CD4-positive, alpha-beta T cell treated with Interleukin-2 at 100 ng/mL for 4 hours (primary cell): ENCODE data around the gene PKD2L1.
A peak's percentile ranks its signal among the peaks of the same experiment; 100 is the strongest.

Source experiments
- DNase-seq: peaks from one replicate; pipeline ENCODE4 v3.0.0-alpha.2; 2020; ENCODE audit warnings: low spot score

The PKD2L1 gene

DNA sequence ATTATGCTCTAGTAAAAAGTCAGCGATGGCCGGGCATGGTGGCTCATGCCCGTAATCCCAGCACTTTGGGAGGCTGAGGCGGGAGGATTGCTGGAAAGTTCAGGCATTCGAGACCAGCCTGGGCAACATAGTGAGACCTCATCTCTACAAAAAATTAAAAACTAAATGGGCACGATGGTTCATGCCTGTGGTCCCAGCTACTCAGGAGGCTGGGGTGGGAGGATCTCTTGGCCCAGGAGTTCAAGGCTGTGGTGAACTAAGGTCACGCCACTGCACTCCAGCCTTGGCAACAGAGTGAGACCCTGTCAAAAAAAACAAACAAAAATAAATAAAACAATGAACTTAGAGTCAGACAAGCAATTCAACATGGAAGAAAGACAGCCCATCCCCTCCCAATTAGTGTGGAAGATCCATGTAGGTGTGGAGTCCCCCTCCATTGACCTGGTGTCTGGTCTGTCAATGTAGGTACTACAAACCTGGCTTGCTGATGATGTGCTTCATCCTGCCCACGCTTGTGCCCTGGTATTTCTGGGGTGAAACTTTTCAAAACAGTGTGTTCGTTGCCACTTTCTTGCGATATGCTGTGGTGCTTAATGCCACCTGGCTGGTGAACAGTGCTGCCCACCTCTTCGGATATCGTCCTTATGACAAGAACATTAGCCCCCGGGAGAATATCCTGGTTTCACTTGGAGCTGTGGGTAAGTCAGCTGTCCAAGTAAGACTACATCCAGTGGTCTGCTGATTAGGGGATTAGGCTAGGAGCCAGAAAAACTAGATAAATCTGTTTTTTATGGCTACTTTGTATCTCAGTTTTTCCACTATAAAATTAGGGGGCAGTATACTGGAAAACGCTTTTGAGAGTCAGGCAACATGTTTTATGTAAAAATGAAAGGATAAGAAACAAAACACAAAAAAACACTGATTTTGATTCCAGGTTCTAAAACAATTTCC, 26.3 kb upstream of the PKD2L1 start:
- no peak for DNase-seq

DNA sequence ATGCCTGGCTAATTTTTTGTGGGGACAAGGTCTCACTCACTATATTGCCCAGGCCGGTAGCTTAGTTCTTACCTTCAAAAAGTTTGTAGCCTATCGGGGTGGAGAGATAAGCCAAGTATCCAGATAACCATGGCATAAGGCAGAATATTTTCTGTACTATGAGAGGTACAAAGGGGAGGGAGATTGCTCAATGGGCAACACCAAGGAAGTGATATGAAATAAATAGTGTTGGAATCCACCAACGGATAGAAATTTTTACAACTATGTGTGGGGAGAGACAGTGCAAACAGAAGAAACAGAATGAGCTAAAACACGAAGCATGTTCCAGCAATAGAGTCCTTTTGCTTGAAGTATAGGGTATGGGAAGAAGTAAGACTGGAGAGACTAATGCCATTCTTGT, 25.1 kb upstream of the PKD2L1 start:
- DNase-seq: no peak

DNA sequence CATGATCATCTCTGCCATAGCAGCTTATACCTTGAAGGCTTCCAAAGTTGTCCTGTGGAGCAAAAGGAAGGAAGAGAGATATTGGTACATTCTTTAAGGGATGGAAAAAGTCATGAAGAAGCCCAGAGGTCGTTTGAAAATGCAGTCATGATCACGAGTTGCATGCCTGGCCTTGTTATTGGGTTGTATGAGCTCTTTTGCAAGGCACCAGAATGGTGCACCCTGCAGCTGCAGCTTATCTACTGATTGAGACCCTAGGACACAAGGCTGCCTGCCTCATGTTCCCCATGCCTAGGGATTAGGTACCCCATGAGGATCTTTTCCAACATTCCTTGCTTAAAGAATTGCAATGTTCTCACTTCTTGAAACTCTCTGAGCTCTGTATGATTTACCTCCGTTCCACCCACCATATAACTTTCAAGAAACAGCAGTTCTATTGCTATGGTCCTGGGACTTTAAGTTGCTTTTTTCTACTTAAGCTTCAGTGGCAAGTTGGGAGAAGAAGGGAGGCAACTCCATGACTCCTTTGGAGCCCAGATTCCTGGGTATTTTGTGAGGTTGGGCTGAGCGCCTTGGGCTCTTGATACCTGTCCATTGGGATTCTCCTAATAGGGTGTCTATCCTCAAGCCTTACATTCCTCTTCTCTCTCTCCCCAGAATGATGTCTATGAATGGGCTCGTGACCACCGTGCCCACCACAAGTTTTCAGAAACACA, 23.9 kb upstream of the PKD2L1 start:
- no peak for DNase-seq

DNA sequence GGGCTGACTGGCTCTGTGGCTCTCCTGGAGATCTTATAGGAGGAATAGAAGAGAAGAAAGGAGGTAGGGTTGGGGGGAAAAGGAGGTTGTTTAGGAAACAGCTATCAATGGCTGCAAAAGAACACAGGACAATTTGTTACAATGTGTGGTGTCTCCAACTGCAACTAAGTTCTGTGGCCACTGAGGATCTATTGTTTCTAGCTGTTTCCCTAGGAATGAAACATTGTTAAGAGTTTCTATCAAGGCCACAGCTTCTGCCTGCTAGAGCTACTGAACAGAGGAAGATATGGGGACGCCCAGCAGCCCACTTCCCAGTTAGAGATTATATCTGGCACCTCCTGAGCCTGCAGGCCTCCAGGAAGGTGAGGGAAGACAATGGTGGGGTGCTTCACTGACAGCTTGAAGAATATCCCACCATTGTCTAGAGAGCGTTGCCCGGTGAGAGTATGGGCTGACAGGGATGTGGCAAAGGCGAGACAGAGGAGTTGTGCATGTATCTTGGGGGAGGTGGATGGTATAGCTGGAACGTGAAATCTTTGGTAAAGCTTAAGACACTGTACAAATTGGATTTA, 21.0 kb upstream of the PKD2L1 start:
- DNase-seq: no peak

DNA sequence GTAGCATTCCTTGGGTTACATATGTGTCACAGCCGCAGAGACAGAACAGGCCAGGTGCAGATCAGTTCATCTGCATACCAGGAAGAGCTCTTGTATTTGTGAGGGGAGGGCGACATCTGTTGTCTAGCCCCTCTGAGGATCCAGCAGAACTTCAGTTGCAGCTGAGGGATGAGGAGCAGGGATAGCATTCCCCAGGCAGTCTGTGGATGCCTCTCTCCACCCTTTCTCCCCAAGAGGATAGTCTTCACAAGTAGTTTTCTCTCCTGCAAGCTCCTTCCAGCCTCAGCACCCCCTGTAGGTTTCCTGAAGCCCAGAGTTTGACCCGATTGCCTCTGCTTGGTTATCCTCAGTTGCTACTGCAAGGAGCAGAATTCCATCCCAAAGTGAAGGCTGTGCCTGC, 19.6 kb upstream of the PKD2L1 start:
- no peak for DNase-seq

DNA sequence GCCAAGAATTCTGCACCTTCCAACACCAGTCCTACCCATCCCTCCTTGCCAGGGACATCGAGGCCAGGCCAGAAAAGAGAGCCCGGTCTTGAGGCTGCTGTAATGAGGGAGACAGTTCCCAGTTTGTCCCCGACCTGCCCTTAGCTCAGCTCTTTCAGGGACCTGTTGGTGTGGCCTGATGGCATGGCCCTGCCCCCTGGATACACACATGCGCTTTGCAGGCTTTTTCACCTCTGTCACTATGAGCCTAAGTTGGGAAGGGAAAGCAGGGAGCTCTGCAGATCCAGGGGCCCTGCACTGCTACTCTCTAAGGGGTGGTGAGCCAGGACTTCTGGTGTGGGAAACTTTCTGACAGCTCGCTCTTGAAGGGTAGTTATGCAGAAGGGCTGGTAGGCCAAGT, 19.1 kb upstream of the PKD2L1 start:
- no peak for DNase-seq

DNA sequence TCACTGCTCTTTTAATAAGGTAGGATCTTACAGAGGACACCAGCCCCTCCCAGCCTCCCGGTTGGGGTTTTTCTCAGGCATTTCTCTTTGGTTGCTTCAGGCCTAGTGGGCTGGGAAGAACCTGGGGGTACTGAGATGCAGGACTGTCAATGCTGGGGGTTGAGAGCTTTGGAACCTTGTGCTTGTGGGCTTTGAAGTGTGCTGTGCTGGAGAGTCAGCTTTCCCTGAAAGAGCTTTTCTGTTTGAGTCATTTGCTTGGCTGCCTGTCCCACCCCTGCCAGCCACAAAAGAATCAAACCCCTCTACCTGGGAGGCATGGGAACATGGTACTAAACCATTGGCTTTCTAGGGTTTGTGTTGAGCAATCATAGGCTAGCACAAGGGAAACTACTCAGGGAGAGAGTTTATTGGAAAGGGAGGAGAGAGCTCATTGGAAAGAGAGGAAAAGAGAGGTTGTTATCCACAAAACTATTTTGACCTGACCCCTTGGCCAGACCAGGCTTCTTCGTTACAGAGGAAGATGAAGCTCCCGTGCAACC, 18.4 kb upstream of the PKD2L1 start:
- DNase-seq: no peak

DNA sequence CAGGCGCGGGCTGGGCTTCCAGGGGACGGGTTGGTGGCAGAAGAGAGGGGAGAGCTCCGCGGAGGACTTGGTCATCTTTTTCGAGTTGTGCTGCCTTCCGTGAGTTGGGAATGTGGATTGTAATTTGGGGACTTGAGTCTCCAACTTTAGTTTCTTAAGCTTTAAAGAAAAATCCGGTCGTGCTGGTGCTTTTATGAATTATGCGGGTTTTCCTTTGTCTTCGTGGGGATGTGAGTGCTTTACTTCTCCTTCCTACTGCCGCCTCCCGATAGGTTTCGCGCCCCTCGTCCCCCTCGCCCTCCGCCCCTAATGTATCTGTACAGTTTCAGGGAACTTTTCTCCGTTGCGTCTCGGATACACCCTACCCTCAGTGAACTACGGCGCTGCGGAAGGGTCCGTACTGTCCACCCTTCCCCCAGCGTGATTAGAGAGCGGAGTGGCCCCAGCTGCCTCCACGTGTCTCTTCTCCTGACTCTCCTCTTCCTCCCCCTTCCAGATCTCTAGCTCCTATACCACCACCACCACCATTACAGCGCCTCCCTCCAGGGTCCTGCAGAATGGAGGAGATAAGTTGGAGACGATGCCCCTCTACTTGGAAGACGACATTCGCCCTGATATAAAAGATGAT, 17.7 kb upstream of the PKD2L1 start:
- no peak for DNase-seq

DNA sequence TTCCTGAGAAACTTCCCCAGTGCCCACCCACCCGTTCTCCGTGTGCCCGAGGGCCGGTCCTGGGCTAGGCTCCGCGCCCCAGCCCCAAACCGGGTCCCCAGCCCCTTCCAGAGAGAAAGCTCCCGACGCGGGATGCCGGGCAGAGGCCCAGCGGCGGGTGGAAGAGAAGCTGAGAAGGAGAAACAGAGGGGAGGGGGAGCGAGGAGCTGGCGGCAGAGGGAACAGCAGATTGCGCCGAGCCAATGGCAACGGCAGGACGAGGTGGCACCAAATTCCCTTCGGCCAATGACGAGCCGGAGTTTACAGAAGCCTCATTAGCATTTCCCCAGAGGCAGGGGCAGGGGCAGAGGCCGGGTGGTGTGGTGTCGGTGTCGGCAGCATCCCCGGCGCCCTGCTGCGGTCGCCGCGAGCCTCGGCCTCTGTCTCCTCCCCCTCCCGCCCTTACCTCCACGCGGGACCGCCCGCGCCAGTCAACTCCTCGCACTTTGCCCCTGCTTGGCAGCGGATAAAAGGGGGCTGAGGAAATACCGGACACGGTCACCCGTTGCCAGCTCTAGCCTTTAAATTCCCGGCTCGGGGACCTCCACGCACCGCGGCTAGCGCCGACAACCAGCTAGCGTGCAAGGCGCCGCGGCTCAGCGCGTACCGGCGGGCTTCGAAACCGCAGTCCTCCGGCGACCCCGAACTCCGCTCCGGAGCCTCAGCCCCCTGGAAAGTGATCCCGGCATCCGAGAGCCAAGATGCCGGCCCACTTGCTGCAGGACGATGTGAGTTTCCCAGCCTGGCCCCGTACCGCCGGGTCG, 16.9 kb upstream of the PKD2L1 start, which contains the start of gene SCD:
SCD (plus strand) TSS at position 469 of the 803 bp plus-strand sequence; CDS start at position 741, 272 bp downstream.
- DNase-seq: peak; percentile 79

DNA sequence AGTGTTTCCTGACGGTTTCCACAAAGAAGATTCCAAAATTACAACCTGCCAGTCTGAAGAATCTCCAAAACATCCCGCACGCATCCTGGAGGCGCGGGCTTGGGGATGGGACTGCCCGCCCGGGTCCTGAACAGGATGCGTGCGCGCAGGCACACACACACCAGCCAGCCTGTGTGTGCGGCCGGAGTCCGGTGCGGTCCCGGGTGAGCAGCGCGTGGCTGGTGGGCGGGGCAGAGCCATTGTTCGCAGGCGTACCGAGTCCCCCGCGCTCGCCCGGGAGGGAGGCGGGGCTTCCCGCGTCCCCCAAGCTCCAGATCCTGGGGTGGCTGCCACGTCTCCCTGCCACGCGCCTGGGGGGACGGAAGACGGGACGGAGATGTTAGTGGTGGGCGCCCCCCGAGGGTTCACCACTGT, 16.3 kb upstream of the PKD2L1 start:
- DNase-seq: peak; percentile 24

DNA sequence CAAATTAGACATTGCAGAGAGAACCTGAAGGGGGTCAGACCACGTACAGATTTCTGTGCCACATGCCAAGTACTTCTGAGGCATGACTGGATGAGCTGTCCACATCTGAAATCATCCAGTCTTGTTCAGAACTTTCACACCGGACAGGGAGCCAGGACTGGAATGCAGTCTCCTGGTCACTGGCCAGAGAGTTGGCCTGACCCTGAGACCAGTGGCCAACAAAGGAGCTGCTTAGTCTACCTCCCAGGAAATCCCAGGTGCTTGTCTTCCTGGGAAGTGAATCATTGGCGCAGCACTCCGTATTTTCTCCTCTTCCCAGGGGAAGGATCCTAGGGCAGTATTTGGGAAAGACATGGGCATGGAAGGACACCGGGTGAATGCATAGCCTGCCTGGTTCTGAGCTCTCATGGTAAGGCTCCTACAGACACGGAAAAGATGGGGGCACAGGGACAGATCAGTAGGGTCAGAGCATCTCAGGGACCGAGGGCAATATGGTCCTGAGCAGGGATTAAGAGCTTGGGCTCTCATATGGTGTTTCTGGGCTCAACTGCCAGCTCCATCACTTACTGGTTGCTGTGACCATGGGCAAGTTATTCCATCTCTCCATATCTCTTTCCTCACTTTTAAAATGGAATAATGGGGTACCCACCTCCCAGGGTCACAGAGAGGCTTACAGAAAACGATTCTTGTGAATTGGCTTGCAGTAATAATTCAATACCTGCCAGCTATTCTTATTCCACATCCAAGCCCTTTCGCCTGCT, 15.7 kb upstream of the PKD2L1 start:
- DNase-seq: no peak

DNA sequence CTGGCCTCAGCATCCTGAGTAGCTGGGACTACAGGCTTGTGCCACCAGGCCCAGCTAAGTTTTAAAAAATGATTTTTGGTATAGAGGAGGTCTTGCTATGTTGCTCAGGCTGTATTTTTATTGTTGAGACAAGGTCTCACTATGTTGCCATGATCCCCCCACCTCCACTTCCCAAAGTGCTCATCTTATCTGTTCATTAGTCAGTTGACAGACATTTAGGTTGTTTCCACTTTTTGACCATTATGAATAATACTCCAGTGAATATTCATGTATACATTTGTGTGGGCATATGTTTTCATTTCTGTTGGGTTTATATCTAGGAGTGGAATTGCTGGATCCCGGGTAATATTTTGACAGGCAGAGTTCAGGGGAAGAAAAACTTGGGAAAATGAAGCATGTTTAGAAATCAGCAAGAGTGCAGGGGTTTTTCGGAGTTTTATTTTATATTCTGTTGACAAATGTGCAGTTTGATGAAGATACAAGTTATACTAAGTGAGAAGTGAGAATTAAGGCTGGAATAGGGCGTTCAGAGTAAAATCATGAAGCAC, 14.3 kb upstream of the PKD2L1 start:
- no peak for DNase-seq

DNA sequence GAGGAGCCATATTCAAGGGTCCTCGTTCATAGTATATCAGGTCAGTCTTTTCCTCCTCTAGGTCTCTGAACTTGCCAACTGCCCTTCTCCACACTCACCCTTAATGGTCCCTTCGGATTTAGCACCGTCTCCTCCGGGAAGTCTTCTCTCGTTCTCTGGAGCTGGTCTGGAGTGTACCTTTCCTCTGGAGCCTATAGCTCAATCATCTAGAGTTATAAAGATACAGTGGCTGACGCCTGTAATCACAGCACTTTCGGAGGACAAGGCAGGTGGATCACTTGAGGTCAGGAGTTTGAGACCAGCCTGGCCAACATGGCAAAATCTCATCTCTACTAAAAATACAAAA, 12.6 kb upstream of the PKD2L1 start:
- DNase-seq: no peak

DNA sequence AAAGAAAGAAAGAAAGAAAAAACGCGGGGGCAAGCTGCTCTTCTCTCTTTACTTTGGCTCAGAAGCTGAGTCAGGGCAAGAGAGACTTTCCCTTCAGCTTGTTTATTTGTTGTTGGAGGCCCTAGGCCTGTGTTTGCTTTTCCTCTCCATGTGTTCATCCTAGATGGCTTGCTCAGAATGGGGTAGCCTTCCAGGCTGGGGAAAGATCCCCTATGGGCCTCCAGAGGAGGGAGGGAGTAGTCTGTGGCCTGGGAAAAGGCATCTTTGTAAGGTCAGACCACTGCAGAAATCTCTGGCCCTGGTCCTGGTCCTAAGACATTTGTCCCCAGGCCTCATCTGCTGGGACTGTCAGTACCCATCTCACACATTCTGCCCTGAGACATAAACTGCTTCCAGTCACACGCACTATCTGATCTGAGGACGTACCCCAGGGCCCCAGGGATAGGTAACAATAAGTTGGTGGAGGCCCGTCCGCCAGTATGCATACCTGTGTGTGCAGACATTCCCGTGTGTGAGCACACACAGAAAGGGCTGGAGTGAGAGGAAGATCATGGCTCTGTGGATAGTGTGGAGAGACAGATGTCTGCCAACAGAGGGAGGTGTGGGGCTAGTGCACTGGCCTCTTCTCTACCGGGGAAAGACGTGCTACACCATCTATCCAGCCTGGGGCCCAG, 12.1 kb upstream of the PKD2L1 start:
- DNase-seq: peak; percentile 43

DNA sequence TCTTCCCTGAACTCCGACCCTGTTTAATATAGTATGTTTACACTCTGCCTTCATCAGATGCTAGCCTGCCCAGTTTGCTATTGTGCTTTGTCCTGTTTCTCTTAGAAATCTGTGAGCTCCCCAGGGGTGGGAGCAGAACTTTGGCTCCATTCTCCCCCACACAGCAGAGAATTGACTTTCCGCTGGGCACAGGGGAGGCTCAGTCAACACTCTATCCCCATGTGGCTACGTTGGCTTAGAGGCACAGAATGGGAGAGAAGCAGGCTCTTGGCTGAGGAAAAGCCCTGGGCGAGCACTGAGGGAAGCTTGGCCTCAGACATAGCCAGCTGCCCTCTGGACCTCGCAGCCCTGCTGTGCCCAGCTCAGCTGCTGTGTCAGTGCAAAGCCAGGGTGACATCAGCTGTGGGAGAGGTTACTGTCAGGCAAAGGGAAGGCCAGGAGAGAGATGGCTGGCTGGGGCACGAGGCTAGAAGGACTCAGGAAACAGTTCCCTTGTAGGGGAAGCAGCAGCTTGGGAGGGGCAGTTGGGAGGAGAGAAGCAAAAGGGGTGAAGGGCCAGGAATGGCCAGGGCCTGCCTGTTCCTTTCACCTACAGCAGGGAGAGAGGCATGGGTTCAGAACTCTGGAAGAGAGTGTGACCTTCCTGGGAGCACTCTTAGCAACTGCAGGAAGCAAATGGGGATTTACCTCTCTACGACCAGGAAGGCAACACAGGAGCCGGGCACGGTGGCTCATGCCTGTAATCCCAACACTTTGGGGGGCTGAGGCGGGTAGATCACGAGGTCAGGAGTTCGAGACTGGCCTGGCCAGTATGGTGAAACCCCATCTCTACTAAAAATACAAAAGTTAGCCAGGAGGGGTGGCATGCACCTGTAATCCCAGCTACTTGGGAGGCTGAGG, 11.2 kb upstream of the PKD2L1 start:
- DNase-seq: no peak

DNA sequence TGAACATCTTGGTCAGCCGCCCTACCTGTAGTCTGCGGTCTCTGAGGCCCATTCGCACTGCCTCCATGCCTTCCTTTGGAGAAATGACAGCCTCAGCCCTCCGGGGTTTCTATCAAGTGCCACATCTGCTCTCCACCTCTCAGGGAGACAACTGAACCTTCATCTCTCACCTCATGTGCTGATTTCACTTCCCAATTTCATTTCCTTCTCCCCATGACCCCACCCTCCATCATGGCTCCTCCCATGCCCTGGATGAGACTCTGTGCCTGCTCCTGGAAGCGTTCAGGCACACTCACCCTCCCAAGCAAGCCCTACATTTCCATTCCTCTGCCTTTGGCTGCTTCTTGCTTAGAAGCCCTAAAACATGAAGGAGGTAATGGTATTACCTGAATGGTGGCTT, 9.2 kb upstream of the PKD2L1 start:
- no peak for DNase-seq

DNA sequence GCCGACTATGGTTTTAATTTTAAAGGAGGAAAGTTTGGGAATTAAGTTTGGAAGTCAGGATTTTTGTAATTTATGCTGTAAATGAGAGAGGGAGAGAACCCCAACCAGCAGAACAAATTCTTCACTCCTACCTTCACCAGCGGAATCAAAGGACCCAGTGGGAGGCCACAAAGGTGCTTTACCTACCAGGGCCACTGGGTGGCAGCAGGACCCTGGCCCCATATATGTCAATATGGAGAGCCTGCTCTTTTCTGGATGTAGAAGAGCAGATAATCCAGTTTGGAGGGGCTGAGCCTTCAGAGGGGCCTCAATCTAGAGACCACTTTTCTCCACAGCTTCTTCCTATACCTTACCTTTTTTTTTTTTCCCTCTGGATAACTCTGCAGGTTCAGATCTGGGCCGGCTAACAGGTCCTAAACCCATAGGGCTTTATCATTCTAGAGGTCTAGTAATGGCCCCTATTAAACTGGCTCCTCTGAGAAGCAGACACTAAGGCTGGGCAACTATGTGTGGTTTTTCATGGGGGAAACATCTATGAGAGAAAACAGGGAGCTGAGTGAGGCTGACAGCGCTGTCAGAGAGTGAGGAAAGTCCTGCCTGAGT, 8.5 kb upstream of the PKD2L1 start:
- peak; percentile 80 for DNase-seq

DNA sequence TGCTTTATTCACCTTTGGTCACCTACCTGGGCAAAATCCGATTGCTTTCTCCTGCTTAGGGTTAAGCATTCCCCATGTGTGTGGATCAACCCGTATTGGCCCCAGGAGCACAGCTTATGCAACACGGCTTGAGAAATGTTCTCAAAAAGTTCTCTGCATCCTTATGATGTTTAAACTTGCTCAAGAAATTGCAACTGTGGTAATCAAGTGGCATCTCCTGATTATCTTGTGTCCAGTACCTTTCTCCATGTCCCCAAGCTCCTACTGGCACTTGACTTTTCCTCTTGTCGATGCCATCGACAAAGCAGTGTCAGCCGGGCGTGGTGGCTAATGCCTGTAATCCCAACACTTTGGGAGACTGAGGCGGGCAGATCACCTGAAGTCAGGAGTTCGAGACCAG, 4.7 kb upstream of the PKD2L1 start:
- DNase-seq: no peak
